HepG2 (cell line): ENCODE results near the gene NEDD4L. TPM values are rescaled to one million over a fixed set of nuclear protein-coding genes. Genes with fewer than 3 reads are reported as not detected.
A peak's percentile ranks its signal among the peaks of the same experiment; 100 is the strongest.

ENCODE experiments used
- ATAC-seq: fragments of 200-7000 bp; cut with Tn5 transposase; 3 replicates; pipeline ENCODE4 v1.9.1; 2020; ENCODE audit warnings: mild to moderate bottlenecking, moderate library complexity
- BruUV-seq: library from RNA; stranded (reverse); fragments of 400-500 nt; replicated peaks from 2 replicates; lab custom pipeline; 2021; lab: Mats Ljungman, UMichigan
- CTCF ChIA-PET: fragments of 300-600 bp; formaldehyde crosslinking; extraction: SDS; loops from one replicate; lab custom pipeline; 2021; ENCODE audit warnings: low total read pairs, inconsistent platforms, low intra/inter-chr PET ratio; lab: Yijun Ruan, JAX
- POLR2A ChIA-PET: fragments of 350-600 bp; sonication (Branson Sonifier 250); formaldehyde crosslinking; loops from one replicate; lab custom pipeline; 2020; ENCODE audit warnings: antibody characterized with exemption, inconsistent platforms; lab: Yijun Ruan, JAX
- DNase-seq: peaks from one replicate; pipeline ENCODE4 v3.0.0-alpha.2; 2015; ENCODE audit warnings: low spot score
- FAIRE-seq: peaks from 3 replicates; lab custom pipeline; 2011; peaks lifted over from hg19 to GRCh38; lab: Jason Lieb, UNC
- H2AFZ ChIP-seq: one replicate; pipeline ENCODE4 v1.6.1; 2011; ENCODE audit warnings: low read length, inconsistent platforms
- H3K27ac ChIP-seq: fragments of 300-600 bp; 3 replicates; pipeline ENCODE4 v1.8.0; 2011; ENCODE audit warnings: mixed run types, mild to moderate bottlenecking, mixed read lengths, low read length, inconsistent platforms; ENCODE audit not compliant: insufficient read depth; ENCODE audit errors: extremely low read length
- H3K27me3 ChIP-seq, 2 experiments: fragments of 200-600 bp in 1 of 2; 2 replicates in 1 of 2; 3 replicates in 1 of 2; pipeline versions ENCODE4 v1.6.0 to v1.8.0; 2011; ENCODE audit warnings: low read length in 2 of 2, mild to moderate bottlenecking in 2 of 2, moderate library complexity in 2 of 2, inconsistent platforms in 1 of 2; ENCODE audit not compliant: insufficient read depth in 2 of 2, control insufficient read depth in 1 of 2
- H3K36me3 ChIP-seq, 2 experiments: fragments of 200-600 bp in 1 of 2; replicated peaks in 1 of 2; 2 replicates in 1 of 2; 3 replicates in 1 of 2; pipeline versions ENCODE4 v1.5.1 to v1.8.0; 2011; ENCODE audit warnings: low read length in 2 of 2, inconsistent platforms in 1 of 2; ENCODE audit not compliant: insufficient read depth in 2 of 2, control insufficient read depth in 1 of 2
- H3K4me1 ChIP-seq: 2 replicates; pipeline ENCODE4 v1.5.1; 2012; ENCODE audit warnings: low read length, inconsistent platforms; ENCODE audit not compliant: insufficient read depth
- H3K4me2 ChIP-seq: 2 replicates; pipeline ENCODE4 v1.6.0; 2011; ENCODE audit warnings: low read depth, low read length, inconsistent platforms
- H3K4me3 ChIP-seq, 3 experiments: fragments of 200-600 bp in 1 of 3; sonication (generic), shearing (Covaris generic) in 1 of 3; replicated peaks in 1 of 3; 2 replicates each; pipeline ENCODE4 v1.5.1; 2011 to 2016; ENCODE audit warnings: low read length in 3 of 3, inconsistent platforms in 2 of 3, low read depth in 2 of 3, mild to moderate bottlenecking in 2 of 3, control low read depth in 1 of 3, mixed read lengths in 1 of 3; ENCODE audit not compliant: insufficient read depth in 1 of 3
- H3K79me2 ChIP-seq: one replicate; pipeline ENCODE4 v1.6.1; 2011; ENCODE audit warnings: low read length, inconsistent platforms; ENCODE audit not compliant: insufficient read depth
- H3K9ac ChIP-seq: 2 replicates; pipeline ENCODE4 v1.6.0; 2011; ENCODE audit warnings: mild to moderate bottlenecking, low read depth, low read length, inconsistent platforms; ENCODE audit not compliant: insufficient read depth
- H3K9me3 ChIP-seq: 2 replicates; pipeline ENCODE4 v1.5.1; 2012; ENCODE audit warnings: mild to moderate bottlenecking, low read length
- H4K20me1 ChIP-seq: 2 replicates; pipeline ENCODE4 v1.6.0; 2011; ENCODE audit warnings: inconsistent platforms, mild to moderate bottlenecking, low read length, moderate library complexity; ENCODE audit not compliant: insufficient read depth
- MAZ ChIP-seq, 2 experiments: sonication (generic) in 1 of 2; formaldehyde crosslinking in 1 of 2; IDR thresholded peaks; 2 replicates each; pipeline versions ENCODE4 v1.5.0 to v1.6.1; 2012 to 2020; ENCODE audit warnings: low read depth in 2 of 2, mild to moderate bottlenecking in 2 of 2, borderline replicate concordance in 1 of 2, improper control_type of control experiment in 1 of 2, low read length in 1 of 2, missing genetic modification reagents in 1 of 2, moderate library complexity in 1 of 2
- RARG ChIP-seq: sonication (generic); formaldehyde crosslinking; IDR thresholded peaks from 2 replicates; pipeline ENCODE4 v1.4.0; 2020; ENCODE audit warnings: low read depth, mild to moderate bottlenecking, missing genetic modification reagents
- SMAD3 ChIP-seq: sonication (generic); formaldehyde crosslinking; IDR thresholded peaks from 2 replicates; pipeline ENCODE4 v1.4.0; 2020; ENCODE audit warnings: missing genetic modification reagents
- ZBTB1 ChIP-seq: sonication (generic); formaldehyde crosslinking; IDR thresholded peaks from 2 replicates; pipeline ENCODE4 v1.4.0; 2020; ENCODE audit warnings: missing genetic modification reagents, borderline replicate concordance
- ZFP41 ChIP-seq: sonication (generic); formaldehyde crosslinking; IDR thresholded peaks from 2 replicates; pipeline ENCODE4 v1.4.0; 2020; ENCODE audit warnings: mild to moderate bottlenecking, missing genetic modification reagents, borderline replicate concordance
- ZNF12 ChIP-seq: sonication (generic); formaldehyde crosslinking; IDR thresholded peaks from 2 replicates; pipeline ENCODE4 v1.5.0; 2020; ENCODE audit warnings: missing genetic modification reagents
- ZNF124 ChIP-seq: sonication (generic); formaldehyde crosslinking; IDR thresholded peaks from 2 replicates; pipeline ENCODE4 v1.4.0; 2020; ENCODE audit warnings: missing genetic modification reagents
- ZNF17 ChIP-seq: sonication (generic); formaldehyde crosslinking; IDR thresholded peaks from 2 replicates; pipeline ENCODE4 v1.5.0; 2020; ENCODE audit warnings: mild to moderate bottlenecking, missing genetic modification reagents
- ZNF670 ChIP-seq: sonication (generic); formaldehyde crosslinking; IDR thresholded peaks from 2 replicates; pipeline ENCODE4 v1.8.0; 2022; ENCODE audit warnings: mild to moderate bottlenecking, missing genetic modification reagents, borderline replicate concordance
- WGBS: methylation state at CpG from one replicate; pipeline ENCODE4 v1.1.6; 2017; ENCODE audit warnings: low lambda C conversion rate; 5-methylcytosine and 5-hydroxymethylcytosine counted together
- in situ Hi-C: cut with HindIII; loops from 2 replicates; pipeline ENCODE4 v1.10.0; 2017; ENCODE audit warnings: low pct_unique_long_range_greater_than_20kb; ENCODE audit not compliant: extremely low pct_ligation_motif_present
- intact Hi-C: fragments of 100-400 bp; cut with micrococcal nuclease; formaldehyde crosslinking; loops from one replicate; pipeline ENCODE4 v1.10.0; 2022; ENCODE audit not compliant: unreplicated experiment
- polyA plus RNA-seq, 8 experiments: library from polyadenylated mRNA; depleted of rRNA in 3 of 8; stranded (reverse) in 7 of 8; unstranded in 1 of 8; fragments of >200 nt; fragmentation: Illumina TruSeq in 4 of 8; extraction: Trizol in 4 of 8; gene quantifications; 2 replicates each; pipeline versions ENCODE4 v1.2.1 to v1.2.3, GENCODE V29; 2011 to 2016; ENCODE audit warnings: low read depth in 4 of 8, missing spikeins in 1 of 8, mixed read lengths in 1 of 8; ENCODE audit not compliant: insufficient read depth in 1 of 8
- total RNA-seq, 5 experiments: library from RNA; depleted of rRNA; stranded (reverse); fragments of >200 nt; fragmentation: Illumina TruSeq; extraction: Trizol; gene quantifications; 2 replicates each; pipeline ENCODE4 v1.2.3, GENCODE V29; 2016; ENCODE audit warnings: low read depth in 1 of 5
- TF ChIP-seq, protein P1 (sequence below), 2 experiments: fragments of 450-650 bp in 1 of 2; sonication (generic) in 1 of 2; formaldehyde crosslinking; IDR thresholded peaks; 2 replicates each; pipeline versions ENCODE4 v1.5.0 to v1.8.0; 2020 to 2022; ENCODE audit warnings: mild to moderate bottlenecking in 1 of 2, missing genetic modification reagents in 1 of 2
- TF ChIP-seq, protein P2 (sequence below): sonication (generic); formaldehyde crosslinking; IDR thresholded peaks from 2 replicates; pipeline ENCODE4 v1.8.0; 2022; ENCODE audit warnings: mild to moderate bottlenecking, missing genetic modification reagents; ENCODE audit not compliant: insufficient replicate concordance

NEDD4L gene
- total and polyA plus RNA-seq, 2 of the 13 experiments (the other 11 are each of a cell fraction or from before 2014, with no cell fraction given), result 168 to 390 TPM

GRCh38 chr18:58077329-58077728 lies 33.3 kb downstream of the NEDD4L start:
- in situ Hi-C loops (no loop called here), intact Hi-C loops (no loop called here)
- Histone ChIP-seq H3K36me3 (no peaks in the 10 kb centered on the region), H3K9me3 (no peaks in the 10 kb centered on the region), H3K27me3 (no peaks in the 10 kb centered on the region), H2AFZ (no peak overlapping the region), H3K79me2 (peaks cover 27% of the 10 kb centered on the region), H3K4me1 (peaks cover 15% of the 10 kb centered on the region), H3K27ac (no peak overlapping the region), H3K4me2 (0 out of 2 replicates have a peak overlapping the region, but pooled peaks have one; percentile 7), H3K4me3 (no peak overlapping the region), H4K20me1 (no peaks in the 10 kb centered on the region), H3K9ac (no peak overlapping the region)
- DNase-seq, result no peak
- TF ChIP-seq, protein P1, sequence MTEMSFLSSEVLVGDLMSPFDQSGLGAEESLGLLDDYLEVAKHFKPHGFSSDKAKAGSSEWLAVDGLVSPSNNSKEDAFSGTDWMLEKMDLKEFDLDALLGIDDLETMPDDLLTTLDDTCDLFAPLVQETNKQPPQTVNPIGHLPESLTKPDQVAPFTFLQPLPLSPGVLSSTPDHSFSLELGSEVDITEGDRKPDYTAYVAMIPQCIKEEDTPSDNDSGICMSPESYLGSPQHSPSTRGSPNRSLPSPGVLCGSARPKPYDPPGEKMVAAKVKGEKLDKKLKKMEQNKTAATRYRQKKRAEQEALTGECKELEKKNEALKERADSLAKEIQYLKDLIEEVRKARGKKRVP (CRISPR knock-in tag; IDR thresholded peaks at IDR 0.05), result no peak
- TF ChIP-seq ZNF12 (CRISPR knock-in tag) (no peak), ZNF670 (no peak), ZNF124 (no peak), ZFP41 (no peak), MAZ (IDR thresholded peaks at IDR 0.05; ENCODE audit: borderline replicate concordance, low read depth, low read length) (no peak), MAZ (CRISPR knock-in tag; IDR thresholded peaks at IDR 0.05; ENCODE audit: low read depth) (no peak), SMAD3 (CRISPR knock-in tag) (no peak), ZBTB1 (CRISPR knock-in tag) (no peak), ZNF17 (CRISPR knock-in tag) (no peak), RARG (CRISPR knock-in tag) (no peak)
- TF ChIP-seq, protein P2, sequence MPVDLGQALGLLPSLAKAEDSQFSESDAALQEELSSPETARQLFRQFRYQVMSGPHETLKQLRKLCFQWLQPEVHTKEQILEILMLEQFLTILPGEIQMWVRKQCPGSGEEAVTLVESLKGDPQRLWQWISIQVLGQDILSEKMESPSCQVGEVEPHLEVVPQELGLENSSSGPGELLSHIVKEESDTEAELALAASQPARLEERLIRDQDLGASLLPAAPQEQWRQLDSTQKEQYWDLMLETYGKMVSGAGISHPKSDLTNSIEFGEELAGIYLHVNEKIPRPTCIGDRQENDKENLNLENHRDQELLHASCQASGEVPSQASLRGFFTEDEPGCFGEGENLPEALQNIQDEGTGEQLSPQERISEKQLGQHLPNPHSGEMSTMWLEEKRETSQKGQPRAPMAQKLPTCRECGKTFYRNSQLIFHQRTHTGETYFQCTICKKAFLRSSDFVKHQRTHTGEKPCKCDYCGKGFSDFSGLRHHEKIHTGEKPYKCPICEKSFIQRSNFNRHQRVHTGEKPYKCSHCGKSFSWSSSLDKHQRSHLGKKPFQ, result no peak
- BruUV-seq, result no TSS peak
- ChIA-PET CTCF (no interaction called here), POLR2A (no interaction called here)
- FAIRE-seq, result no peak
- WGBS, result 89% methylated on average over 9 of the region's 9 CpGs
- no peak for ATAC-seq
